ENCODE data around the gene LAGE3.

DNA sequence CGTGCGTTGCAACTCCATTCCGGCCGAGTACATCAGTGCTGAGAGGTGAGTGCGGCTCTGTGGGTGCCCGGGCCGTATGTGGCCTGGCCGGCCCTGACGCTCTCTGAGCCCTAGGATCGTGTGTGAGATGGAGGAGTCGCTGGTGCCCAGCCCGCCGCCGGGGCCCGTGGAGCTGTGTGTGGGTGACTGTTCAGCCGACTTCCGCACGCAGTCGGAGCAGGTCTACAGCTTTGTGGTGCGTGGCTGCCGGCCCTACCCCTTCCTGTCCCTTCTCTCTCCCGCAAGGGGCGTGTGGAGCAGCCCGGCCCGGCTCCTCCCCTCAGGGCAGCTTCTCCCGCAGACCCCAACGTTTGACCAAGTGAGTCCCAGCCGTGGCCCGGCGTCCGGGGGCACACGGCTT is 13.0 kb downstream of the LAGE3 start:
- no peak for TF ChIP-seq EZH2phosphoT487 (IDR thresholded peaks at IDR 0.05; ENCODE audit: insufficient read depth, low read depth)
- no peak for TF ChIP-seq EZH2 (IDR thresholded peaks at IDR 0.05; ENCODE audit: insufficient read depth, poor library complexity, severe bottlenecking)

Measured in GM23248 (cell line).